Measurements from ENCODE around the gene C4orf50.

DNA sequence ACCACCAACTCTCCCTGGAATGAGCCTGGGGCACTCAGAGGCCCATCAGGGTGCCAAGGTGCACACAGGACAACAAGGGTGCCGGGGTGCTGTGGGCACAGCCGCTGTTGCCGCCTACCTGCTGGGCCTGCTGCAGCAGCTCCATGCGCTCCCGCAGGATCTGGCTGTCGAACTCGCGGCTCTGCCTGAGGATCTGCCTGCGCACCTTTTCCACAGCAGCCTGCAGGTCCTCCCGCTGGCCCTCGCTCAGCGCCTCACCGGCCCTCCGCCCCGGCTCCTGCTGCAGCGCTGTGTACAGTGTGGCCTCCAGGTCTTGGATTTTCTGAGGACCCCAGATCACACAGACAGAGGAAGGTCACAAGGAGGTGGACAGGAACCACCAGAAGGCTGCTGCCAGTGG lies 17.6 kb upstream of the C4orf50 start:
- TF ChIP-seq, protein P1, sequence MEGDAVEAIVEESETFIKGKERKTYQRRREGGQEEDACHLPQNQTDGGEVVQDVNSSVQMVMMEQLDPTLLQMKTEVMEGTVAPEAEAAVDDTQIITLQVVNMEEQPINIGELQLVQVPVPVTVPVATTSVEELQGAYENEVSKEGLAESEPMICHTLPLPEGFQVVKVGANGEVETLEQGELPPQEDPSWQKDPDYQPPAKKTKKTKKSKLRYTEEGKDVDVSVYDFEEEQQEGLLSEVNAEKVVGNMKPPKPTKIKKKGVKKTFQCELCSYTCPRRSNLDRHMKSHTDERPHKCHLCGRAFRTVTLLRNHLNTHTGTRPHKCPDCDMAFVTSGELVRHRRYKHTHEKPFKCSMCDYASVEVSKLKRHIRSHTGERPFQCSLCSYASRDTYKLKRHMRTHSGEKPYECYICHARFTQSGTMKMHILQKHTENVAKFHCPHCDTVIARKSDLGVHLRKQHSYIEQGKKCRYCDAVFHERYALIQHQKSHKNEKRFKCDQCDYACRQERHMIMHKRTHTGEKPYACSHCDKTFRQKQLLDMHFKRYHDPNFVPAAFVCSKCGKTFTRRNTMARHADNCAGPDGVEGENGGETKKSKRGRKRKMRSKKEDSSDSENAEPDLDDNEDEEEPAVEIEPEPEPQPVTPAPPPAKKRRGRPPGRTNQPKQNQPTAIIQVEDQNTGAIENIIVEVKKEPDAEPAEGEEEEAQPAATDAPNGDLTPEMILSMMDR (conservative IDR thresholded peaks at IDR 0.05; ENCODE audit: low read length) = no peak
- TF ChIP-seq EZH2phosphoT487 (IDR thresholded peaks at IDR 0.05; ENCODE audit: borderline replicate concordance) = no peak

Data from Loucy (cell line).